GM18505 (cell line): ENCODE data around the gene CACNA1B.
"Not testable (repeated sequence)": the region's sequence is repeated elsewhere in the genome, so short reads cannot be mapped to it uniquely, and the experiment has no call there.

Experiments
- ATAC-seq: cut with Tn5 transposase; IDR thresholded peaks from one replicate; pipeline ENCODE4 v1.9.1; 2021; ENCODE audit not compliant: unreplicated experiment
- POLR2A ChIP-seq: IDR thresholded peaks from 4 replicates; pipeline ENCODE4 v1.6.1; 2011; ENCODE audit warnings: borderline replicate concordance; ENCODE audit not compliant: insufficient read depth, insufficient read length; ENCODE audit errors: extremely low read depth

CACNA1B gene

GRCh38 chr9:137876269-137876668 lies 1.3 kb upstream of the CACNA1B start:
- no peak for TF ChIP-seq POLR2A
- no peak for ATAC-seq

DNA sequence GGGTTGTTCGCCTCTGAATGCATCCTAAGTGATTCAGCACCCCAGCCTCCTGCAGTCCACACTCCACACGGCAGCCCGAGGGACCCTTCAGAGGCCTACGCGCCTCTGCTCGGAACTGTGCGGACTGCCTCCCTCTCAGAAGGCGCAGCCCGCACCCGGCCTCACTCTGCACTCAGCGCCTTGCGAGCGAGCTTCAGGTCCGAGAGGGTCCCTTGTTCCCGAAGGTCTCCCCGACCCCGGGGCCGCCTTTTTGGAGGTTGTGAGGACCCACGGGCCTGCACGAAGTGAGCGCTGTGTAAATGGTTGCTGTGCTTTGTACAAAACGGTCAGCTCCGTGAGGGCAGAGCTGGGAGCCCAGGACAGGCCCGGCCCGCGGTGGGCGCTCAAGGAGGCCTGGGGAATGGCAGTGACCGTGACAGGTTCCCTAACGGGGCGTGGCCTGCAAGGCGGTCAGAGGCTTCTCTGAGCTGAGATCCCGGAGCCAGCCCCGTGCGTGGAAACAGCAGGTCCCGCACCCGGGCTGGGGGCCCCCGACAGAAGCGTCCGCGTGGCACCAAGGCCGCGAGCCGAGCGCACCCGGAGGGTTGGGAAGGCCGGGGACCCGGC lies 698 bp upstream of the CACNA1B start:
- ATAC-seq: no peak

GRCh38 chr9:137878146-137878941 lies 762 bp downstream of the CACNA1B start:
- ATAC-seq: no peak
- TF ChIP-seq POLR2A: no peak

More for the DNA sequence above, 698 bp upstream of the CACNA1B start:
- no peak for TF ChIP-seq POLR2A

GRCh38 chr9:137879052-137879451 lies 1.5 kb downstream of the CACNA1B start:
- no peak for ATAC-seq
- TF ChIP-seq POLR2A: no peak

- no peak for TF ChIP-seq POLR2A
- ATAC-seq: no peak
Measured at GRCh38 chr9:137879566-137880150, 2.1 kb downstream of the CACNA1B start.

DNA sequence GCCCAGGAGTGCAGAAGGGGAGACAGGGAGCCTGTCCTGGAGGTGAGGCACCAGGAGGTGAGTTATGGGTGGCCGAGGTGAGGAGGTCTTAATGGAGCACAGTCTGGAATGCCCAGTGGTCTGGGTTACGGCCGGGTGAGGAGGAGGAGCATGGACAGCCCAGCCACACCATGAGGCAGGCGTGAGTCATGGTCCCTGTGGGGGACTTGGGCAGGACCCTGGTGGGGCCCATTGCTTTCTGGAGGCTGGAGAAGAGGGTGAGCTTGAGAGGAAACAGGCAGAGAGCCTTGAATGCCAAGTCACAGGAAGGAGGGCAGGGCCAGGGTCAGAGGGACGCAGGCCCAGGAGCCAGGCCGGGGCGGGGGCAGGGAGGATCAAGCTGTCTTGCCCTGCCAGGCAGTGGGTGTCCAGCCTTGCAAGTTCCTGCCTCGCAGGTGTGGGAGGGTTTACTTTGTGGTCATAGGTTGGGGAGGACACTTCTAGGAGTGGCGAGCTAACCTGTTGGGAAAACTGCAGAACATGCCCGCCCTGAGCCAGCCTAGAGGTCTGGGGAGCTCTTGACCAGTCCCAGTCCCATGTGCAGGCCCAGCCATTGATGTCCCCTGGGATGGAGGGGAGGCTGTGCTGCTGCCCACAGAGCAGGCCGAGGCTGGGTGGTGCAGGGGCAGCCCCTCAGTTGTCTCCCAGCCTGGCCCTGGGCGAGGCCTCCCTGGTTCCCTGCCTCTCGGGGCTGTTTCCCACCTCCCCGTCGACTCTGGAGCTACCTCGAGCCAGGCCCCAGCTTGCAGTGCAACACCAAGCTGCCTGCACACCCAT lies 2.8 kb downstream of the CACNA1B start:
- ATAC-seq: no peak
- TF ChIP-seq POLR2A: no peak

DNA sequence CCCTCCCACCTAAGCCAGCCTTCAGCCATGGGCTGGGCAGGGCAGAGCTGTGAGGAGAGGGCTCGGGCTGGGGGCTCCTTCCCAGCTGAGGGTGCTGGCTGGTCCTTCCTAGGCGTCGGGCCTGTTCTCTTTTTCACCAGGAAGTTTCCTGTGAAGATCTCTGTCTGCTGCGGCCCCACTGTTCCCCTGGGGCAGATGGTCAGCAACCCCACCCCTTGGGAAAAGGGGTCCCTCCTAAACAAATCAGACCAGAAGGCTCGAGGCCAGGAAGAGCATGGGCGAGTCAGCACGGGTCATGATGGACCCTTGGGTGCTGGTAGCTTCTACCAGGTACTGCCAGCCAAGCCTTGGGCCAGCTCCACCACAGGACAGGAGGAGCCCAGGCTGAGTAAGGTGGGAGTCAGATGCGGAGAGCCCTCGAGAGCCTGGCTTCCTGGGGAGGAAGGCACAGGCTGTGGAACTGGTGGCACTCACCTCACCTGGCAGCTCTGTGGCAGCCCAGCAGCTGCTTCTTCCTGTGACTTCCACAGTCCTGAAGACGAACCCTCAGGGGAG lies 3.5 kb downstream of the CACNA1B start:
- ATAC-seq: no peak

DNA sequence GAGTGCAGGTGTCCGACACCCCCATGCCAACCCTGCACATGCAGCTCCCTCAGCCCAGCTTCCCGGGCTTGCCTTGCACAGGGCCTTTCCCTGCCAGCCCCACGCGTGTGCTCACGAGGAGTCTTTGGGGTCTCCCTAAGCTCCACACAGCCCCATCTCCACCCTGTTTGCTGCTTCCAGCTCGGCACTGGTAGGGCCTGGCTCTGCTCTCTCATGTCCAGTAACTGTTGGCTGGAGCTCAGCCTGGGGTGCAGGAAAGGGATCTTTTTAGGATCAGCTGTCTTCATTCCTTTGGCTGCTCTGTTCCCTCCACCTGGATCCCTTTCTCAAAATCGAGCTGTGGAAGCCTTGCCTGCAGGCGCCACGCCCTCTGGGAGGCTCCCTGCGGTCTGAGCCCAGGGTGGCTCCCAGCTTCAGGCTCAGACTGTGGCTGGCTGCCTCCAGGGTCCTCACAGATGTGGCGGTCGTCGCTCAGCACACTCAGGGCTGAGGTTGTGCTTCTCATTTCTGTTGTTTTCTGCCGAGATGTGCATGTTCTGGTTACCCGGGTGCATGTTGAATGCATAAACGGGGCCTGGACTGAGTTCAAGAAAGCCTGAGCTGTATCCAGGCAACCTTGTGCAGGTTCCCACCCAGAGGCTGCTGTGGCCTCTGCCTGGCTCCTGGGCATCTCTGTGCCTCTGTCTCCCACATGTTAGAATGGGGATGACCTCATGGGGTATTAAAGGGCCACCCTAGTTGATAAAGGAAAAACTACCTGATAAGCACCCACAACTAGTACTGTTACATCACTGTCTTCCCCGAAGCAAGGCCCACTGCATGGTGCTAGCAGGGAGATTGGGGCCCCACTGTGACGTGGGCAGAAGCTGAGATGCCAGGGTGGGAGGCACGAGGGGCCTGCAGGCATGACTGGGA lies 4.3 kb downstream of the CACNA1B start:
- no peak for TF ChIP-seq POLR2A
- ATAC-seq: no peak

More for the DNA sequence above, 3.5 kb downstream of the CACNA1B start:
- TF ChIP-seq POLR2A: no peak

DNA sequence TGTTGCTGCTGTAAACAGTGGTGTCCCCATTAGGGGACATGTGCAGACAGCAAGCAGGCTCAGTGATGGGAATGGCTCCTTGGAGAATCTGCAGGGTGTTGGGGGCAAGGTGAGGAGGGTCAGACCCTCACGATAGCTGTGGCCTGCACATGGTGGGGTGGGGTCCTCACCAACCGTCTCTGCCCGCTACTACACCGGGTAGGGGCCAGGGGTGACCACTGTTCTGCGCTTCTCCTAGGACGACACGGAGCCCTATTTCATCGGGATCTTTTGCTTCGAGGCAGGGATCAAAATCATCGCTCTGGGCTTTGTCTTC lies 4.9 kb downstream of the CACNA1B start:
- ATAC-seq: no peak

DNA sequence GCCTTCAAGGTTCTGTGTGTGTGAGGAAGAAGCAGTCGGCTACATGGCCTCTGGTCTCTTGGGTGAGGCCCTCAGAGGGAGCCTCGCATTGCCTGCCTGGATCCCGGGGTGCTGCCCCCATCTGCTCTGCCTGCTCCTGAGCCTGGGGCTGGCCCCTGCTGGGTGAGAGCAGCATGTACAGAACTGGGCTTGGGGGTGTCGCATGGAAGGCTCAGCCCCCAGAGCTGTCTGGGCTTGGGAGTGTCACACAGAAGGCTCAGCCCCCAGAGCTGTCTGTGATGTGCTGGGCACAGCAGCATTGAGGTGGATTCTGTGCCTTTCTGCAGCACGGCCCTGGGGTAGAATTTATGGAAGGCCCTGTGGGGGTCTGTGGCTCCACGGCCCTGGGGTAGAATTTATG lies 6.4 kb downstream of the CACNA1B start:
- ATAC-seq: not testable (repeated sequence)

More for the DNA sequence above, 4.9 kb downstream of the CACNA1B start:
- TF ChIP-seq POLR2A: no peak

DNA sequence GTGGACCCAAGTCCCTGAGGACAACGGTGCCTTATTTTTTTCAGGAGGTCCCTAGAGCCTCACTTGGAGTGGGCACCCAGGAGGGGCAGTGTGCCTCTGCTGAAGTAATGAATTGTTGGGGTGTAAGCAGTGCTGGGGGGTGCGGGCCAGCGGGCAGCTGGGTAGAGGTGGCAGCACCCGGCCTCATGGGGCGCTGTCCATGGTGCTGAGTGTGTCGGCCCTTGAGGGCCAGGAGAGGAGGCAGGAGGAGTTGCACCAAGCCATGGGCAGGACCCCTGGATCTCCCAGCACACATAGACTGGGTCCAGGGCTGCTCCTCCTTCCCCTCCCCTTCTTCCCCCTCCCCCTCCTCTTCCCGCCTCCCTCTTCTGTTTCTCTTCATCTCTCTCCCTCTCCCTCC lies 7.0 kb downstream of the CACNA1B start:
- not testable (repeated sequence) for ATAC-seq

DNA sequence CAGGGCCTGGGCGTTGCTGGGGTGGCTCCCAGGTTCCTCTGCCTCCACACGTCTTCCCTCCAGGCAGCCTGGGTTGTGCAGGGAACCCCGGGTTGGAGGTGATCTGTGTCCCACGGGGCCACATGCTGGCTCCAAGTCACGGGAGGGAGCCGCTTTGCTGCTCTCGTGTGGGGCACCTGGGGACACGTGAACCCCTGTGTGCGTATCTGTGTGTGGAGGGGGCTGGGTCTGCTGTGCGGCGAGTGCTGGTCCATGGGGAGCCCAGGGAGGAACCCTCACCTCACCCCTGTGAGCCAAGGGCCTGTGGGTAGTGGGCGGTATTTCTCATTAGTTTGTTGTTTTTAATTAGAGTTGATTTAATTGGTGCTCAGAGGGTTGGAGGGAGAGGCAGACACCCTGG lies 7.5 kb downstream of the CACNA1B start:
- not testable (repeated sequence) for ATAC-seq

GRCh38 chr9:137888621-137889020 lies 11.0 kb downstream of the CACNA1B start:
- ATAC-seq: not testable (repeated sequence)

GRCh38 chr9:137889966-137890365 lies 12.4 kb downstream of the CACNA1B start:
- ATAC-seq: not testable (repeated sequence)

- not testable (repeated sequence) for ATAC-seq
Measured at GRCh38 chr9:137890768-137891587, 13.4 kb downstream of the CACNA1B start.
